ENCODE measurements around the gene CCNYL1.
A peak's percentile ranks its signal among the peaks of the same experiment; 100 is the strongest.
"Not testable (repeated sequence)": the region's sequence is repeated elsewhere in the genome, so short reads cannot be mapped to it uniquely, and the experiment has no call there.

The CCNYL1 gene

GRCh38 chr2:207696911-207697310, 14.5 kb upstream of the CCNYL1 start:
- not testable (repeated sequence) for DNase-seq (ENCODE audit: low read depth in 2 of 2, low spot score in 1 of 2)

- no peak for DNase-seq (ENCODE audit: low read depth in 2 of 2, low spot score in 1 of 2)
These were observed 14.0 kb upstream of the CCNYL1 start for GRCh38 chr2:207697411-207697810.

- DNase-seq (ENCODE audit: low read depth in 2 of 2, low spot score in 1 of 2), result no peak
These were observed 13.1 kb upstream of the CCNYL1 start for GRCh38 chr2:207698301-207698700.

GRCh38 chr2:207704078-207704477, 7.4 kb upstream of the CCNYL1 start:
- DNase-seq (ENCODE audit: low read depth in 2 of 2, low spot score in 1 of 2), result no peak

GRCh38 chr2:207704671-207705070, 6.8 kb upstream of the CCNYL1 start:
- DNase-seq (ENCODE audit: low read depth in 2 of 2, low spot score in 1 of 2), result no peak

- DNase-seq (ENCODE audit: low read depth in 2 of 2, low spot score in 1 of 2), result no peak
These were observed 4.2 kb upstream of the CCNYL1 start for GRCh38 chr2:207706936-207707860.

GRCh38 chr2:207711750-207712530, 500 bp downstream of the CCNYL1 start:
- peak; percentile 22 to 25 for DNase-seq (ENCODE audit: low read depth in 2 of 2, low spot score in 1 of 2)

- no peak for DNase-seq (ENCODE audit: low read depth in 2 of 2, low spot score in 1 of 2)
These were observed 4.6 kb downstream of the CCNYL1 start for GRCh38 chr2:207716056-207716455.

- no peak for DNase-seq (ENCODE audit: low read depth in 2 of 2, low spot score in 1 of 2)
These were observed 7.1 kb downstream of the CCNYL1 start for GRCh38 chr2:207718521-207718920.

- no peak for DNase-seq (ENCODE audit: low read depth in 2 of 2, low spot score in 1 of 2)
These were observed 7.6 kb downstream of the CCNYL1 start for GRCh38 chr2:207719008-207719407.

GRCh38 chr2:207719655-207720054, 8.2 kb downstream of the CCNYL1 start:
- not testable (repeated sequence) for DNase-seq (ENCODE audit: low read depth in 2 of 2, low spot score in 1 of 2)

GRCh38 chr2:207720517-207721187, 9.2 kb downstream of the CCNYL1 start:
- no peak for DNase-seq (ENCODE audit: low read depth in 2 of 2, low spot score in 1 of 2)

GRCh38 chr2:207722773-207723424, 11.5 kb downstream of the CCNYL1 start:
- DNase-seq (ENCODE audit: low read depth in 2 of 2, low spot score in 1 of 2), result no peak

- DNase-seq (ENCODE audit: low read depth in 2 of 2, low spot score in 1 of 2), result not testable (repeated sequence)
These were observed 12.0 kb downstream of the CCNYL1 start for GRCh38 chr2:207723425-207723787.

GRCh38 chr2:207724113-207724512, 12.7 kb downstream of the CCNYL1 start:
- no peak for DNase-seq (ENCODE audit: low read depth in 2 of 2, low spot score in 1 of 2)

- no peak for DNase-seq (ENCODE audit: low read depth in 2 of 2, low spot score in 1 of 2)
These were observed 14.6 kb downstream of the CCNYL1 start for GRCh38 chr2:207725873-207726578.

GRCh38 chr2:207727261-207727660, 15.8 kb downstream of the CCNYL1 start:
- no peak for DNase-seq (ENCODE audit: low read depth in 2 of 2, low spot score in 1 of 2)

- no peak for DNase-seq (ENCODE audit: low read depth in 2 of 2, low spot score in 1 of 2)
These were observed 18.1 kb downstream of the CCNYL1 start for GRCh38 chr2:207729465-207729998.

- no peak for DNase-seq (ENCODE audit: low read depth in 2 of 2, low spot score in 1 of 2)
These were observed 19.7 kb downstream of the CCNYL1 start for GRCh38 chr2:207731138-207731537.

- no peak for DNase-seq (ENCODE audit: low read depth in 2 of 2, low spot score in 1 of 2)
These were observed 22.3 kb downstream of the CCNYL1 start for GRCh38 chr2:207733597-207734240.

All from stimulated activated CD8-positive, alpha-beta memory T cell treated with anti-CD3 and anti-CD28 coated beads, Interleukin-4, amount 100 ng/mL, for 4 hours (primary cell).